Neutrophil (primary cell): ENCODE measurements around the gene RBMS3.

ENCODE experiments used
- H3K27ac ChIP-seq: fragments of 200-600 bp; sonication (generic); 2 replicates; pipeline ENCODE4 v1.5.1; 2016; ENCODE audit warnings: mild to moderate bottlenecking, moderate library complexity
- H3K27me3 ChIP-seq: fragments of 200-600 bp; sonication (generic); 2 replicates; pipeline ENCODE4 v1.6.0; 2016; ENCODE audit warnings: mild to moderate bottlenecking
- H3K36me3 ChIP-seq: fragments of 200-600 bp; sonication (generic); 2 replicates; pipeline ENCODE4 v1.5.1; 2017
- H3K4me1 ChIP-seq, 2 experiments: fragments of 200-600 bp in 1 of 2; sonication (generic) in 1 of 2; 1 replicate in 1 of 2; 2 replicates in 1 of 2; pipeline versions ENCODE4 v1.5.1 to v1.6.1; 2013 to 2016; ENCODE audit warnings: low read depth in 1 of 2, low read length in 1 of 2, mild to moderate bottlenecking in 1 of 2, moderate library complexity in 1 of 2; ENCODE audit not compliant: control insufficient read depth in 1 of 2, insufficient read depth in 1 of 2
- H3K4me3 ChIP-seq, 2 experiments: fragments of 200-600 bp in 1 of 2; sonication (generic) in 1 of 2; 1 replicate in 1 of 2; 2 replicates in 1 of 2; pipeline ENCODE4 v1.5.1; 2013 to 2016; ENCODE audit warnings: low read depth in 1 of 2, low read length in 1 of 2, mild to moderate bottlenecking in 1 of 2, moderate library complexity in 1 of 2
- H3K9me3 ChIP-seq: fragments of 200-600 bp; sonication (generic); 2 replicates; pipeline ENCODE4 v1.5.1; 2016
- TF ChIP-seq, protein P1 (sequence below): fragments of 200-600 bp; sonication (generic); IDR thresholded peaks from 2 replicates; pipeline ENCODE4 v1.5.1; 2016; ENCODE audit warnings: antibody characterized with exemption

RBMS3 gene

DNA sequence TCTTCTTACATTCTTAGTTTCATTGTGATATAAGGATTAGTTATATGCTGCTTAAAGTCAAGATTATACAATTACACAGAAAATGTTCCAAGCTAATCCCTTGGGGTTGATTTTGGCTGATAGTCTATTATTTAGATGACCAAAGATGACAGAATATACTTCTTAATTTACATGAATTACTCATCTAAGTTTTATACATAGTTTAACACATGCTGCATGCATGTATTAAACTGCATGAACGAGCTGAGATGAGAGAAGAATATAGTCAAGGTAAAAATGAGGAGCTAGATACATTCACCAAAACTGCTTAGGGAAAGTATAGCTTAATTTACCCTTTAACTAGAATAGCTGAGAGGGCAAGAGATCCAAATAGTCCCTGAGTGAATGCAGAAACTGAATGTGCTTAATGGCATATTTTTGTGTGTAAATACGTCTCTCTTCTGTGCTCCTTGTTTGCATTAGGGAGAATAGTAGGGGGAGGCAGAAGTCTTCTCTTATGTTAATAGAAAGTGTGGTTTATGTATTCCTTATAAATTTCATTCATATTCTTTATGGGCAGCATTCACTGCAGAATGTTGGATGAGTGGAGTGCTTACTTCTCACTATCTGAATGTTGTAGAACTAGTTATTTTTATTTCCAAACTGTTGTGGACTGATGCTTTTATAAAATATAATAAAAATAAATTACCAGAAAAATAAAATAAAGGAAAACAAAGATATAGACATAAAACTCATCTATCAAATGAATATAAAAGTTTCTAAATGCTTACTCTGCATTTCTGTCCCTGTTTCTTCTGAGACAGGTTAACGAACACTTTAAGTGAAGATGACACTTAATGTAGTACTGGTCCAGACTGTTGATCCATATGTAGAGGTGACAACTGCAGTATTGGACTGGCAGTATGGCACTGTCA lies 327.8 kb downstream of the RBMS3 start:
- H3K36me3 ChIP-seq, result no peaks in the 10 kb centered on the region

DNA sequence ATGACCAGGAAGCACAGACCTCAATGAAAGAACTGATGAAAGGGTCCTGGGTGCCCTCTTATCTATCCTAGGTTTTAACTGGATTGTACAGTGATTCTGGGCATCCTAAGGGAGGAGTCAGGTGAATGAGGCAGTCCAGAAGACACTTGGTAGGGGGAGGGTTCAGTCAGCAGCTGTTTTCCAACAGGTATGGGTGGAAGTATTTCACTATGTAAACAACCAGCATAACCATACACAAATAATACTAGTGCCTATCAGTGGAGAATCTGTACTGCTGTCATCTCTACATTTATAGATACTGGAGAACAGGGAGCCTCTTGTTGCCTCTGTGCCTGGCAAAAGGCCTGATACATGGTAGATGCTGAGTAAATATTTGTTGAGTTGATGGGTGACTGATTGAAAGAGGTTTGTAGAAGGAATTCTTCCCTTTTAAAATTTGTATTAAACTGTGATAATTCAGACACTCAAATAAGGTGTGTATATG lies 328.5 kb downstream of the RBMS3 start:
- TF ChIP-seq, protein P1, sequence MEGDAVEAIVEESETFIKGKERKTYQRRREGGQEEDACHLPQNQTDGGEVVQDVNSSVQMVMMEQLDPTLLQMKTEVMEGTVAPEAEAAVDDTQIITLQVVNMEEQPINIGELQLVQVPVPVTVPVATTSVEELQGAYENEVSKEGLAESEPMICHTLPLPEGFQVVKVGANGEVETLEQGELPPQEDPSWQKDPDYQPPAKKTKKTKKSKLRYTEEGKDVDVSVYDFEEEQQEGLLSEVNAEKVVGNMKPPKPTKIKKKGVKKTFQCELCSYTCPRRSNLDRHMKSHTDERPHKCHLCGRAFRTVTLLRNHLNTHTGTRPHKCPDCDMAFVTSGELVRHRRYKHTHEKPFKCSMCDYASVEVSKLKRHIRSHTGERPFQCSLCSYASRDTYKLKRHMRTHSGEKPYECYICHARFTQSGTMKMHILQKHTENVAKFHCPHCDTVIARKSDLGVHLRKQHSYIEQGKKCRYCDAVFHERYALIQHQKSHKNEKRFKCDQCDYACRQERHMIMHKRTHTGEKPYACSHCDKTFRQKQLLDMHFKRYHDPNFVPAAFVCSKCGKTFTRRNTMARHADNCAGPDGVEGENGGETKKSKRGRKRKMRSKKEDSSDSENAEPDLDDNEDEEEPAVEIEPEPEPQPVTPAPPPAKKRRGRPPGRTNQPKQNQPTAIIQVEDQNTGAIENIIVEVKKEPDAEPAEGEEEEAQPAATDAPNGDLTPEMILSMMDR, result no peak
- H3K4me1 ChIP-seq, result no peaks in the 10 kb centered on the region
- H3K27ac ChIP-seq, result no peak overlapping the region
- no peaks in the 10 kb centered on the region for H3K36me3 ChIP-seq
- no peaks in the 10 kb centered on the region for H3K9me3 ChIP-seq
- no peak overlapping the region for H3K4me3 ChIP-seq
- H3K27me3 ChIP-seq, result no peaks in the 10 kb centered on the region

More for the DNA sequence above, 327.8 kb downstream of the RBMS3 start:
- Histone ChIP-seq H3K9me3 (no peaks in the 10 kb centered on the region), H3K27ac (no peak overlapping the region), H3K4me3 (no peak overlapping the region), H3K27me3 (no peaks in the 10 kb centered on the region), H3K4me1 (no peaks in the 10 kb centered on the region)
- TF ChIP-seq, protein P1, result no peak

- Histone ChIP-seq H3K27ac (no peak overlapping the region), H3K9me3 (no peaks in the 10 kb centered on the region), H3K4me3 (no peak overlapping the region), H3K27me3 (no peaks in the 10 kb centered on the region), H3K4me1 (no peaks in the 10 kb centered on the region), H3K36me3 (no peaks in the 10 kb centered on the region)
- TF ChIP-seq, protein P1, result no peak
These were observed 329.9 kb downstream of the RBMS3 start for GRCh38 chr3:29610781-29611180.

GRCh38 chr3:29611252-29611651 lies 330.4 kb downstream of the RBMS3 start:
- Histone ChIP-seq H3K36me3 (no peaks in the 10 kb centered on the region), H3K4me3 (no peak overlapping the region), H3K9me3 (no peaks in the 10 kb centered on the region), H3K27ac (no peak overlapping the region), H3K27me3 (no peaks in the 10 kb centered on the region), H3K4me1 (no peaks in the 10 kb centered on the region)
- TF ChIP-seq, protein P1, result no peak

DNA sequence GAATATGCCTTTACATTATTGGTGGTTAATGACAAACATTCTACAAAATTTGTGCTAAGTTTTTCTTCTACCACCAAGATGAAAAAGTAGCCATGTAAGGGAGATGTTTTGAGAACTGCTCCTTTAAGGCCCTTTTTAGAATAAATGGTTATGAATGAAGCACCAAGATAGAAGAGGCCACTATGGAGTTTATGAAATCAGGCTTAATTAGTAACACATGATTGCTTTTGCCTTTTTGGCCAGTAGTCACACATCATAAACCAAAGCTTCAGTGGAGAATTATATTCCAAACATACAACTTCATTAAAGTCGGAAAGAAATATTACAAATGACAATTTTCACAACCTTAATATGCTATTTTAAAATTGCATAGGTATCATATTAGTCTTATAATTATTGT lies 331.7 kb downstream of the RBMS3 start:
- Histone ChIP-seq H3K27me3 (no peaks in the 10 kb centered on the region), H3K27ac (no peak overlapping the region), H3K4me1 (no peaks in the 10 kb centered on the region), H3K4me3 (no peak overlapping the region), H3K36me3 (no peaks in the 10 kb centered on the region), H3K9me3 (no peaks in the 10 kb centered on the region)
- TF ChIP-seq, protein P1, result no peak
